ENCODE data around the gene KLHL30.

The KLHL30 gene

DNA sequence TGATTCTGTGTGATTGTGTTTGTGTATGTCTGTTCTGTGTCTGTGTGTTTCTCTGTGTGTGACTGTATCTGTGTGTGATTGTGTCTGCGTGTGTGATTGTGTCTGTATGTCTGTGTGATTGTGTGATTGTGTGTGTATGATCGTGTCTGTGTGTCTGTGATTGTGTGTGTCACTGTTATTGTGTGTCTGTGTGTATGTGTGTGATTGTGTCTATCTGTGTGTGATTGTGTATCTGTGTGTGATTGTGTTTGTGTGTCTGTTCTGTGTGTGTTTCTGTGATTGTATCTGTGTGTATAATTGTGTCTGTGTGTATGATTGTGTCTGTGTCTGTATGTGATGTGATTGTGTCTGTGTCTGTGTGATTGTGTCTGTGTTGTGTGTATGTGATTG is 11.7 kb upstream of the KLHL30 start (continued):
- TF ChIP-seq ISL1 (CRISPR knock-in tag; IDR thresholded peaks at IDR 0.05) (no peak), CSDC2 (CRISPR knock-in tag; IDR thresholded peaks at IDR 0.05) (no peak)

DNA sequence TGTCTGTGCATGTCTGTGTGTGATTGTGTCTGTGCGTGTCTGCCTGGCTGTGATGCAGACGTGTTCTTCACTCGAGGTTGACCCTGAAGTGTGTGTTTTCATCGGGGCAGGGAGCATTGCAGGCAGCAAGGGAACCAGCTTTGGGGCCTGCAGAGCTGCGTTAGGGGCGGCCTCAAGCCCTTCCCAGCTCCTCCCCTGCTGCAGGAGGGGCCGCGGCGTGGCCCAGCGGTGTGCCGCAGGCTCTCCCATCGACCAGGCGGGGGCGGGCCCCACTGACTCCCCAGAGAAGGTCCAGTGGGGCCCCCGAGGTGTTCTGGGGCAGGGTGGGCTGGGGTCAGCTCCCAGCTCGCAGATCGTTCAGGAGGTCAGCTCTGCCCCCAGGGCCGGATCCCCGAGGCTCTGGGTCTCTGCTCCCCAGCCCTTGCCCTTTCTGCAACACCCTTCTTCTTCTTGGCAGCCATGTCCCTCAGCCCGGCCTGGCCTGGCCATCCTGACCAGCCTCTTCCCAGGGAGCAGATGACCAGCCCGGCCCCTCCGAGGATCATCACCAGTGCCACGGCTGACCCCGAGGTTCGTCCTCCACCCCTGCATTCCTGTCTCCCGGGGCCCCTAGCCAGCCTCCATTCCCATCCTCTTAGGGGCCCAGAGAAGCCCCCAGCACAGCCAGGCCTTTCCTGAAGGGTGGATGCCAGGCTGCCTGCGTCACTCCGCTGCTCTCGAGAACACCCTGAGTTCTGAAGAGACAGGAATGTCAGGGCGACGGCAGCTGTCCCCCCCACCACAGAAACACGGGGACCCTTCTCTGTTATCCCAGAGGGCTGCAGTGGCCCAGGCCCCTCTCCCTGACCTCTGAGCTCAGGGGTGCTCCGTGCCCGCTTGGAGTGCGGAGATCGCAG is 11.1 kb upstream of the KLHL30 start:
- 0 out of 3 replicates have a peak, but pooled peaks have one; percentile 10 for ATAC-seq
- TF ChIP-seq CSDC2 (CRISPR knock-in tag; IDR thresholded peaks at IDR 0.05) (no peak), ESRRG (CRISPR knock-in tag; IDR thresholded peaks at IDR 0.05) (no peak), PPARA (CRISPR knock-in tag; IDR thresholded peaks at IDR 0.05; ENCODE audit: borderline replicate concordance) (no peak), POU6F1 (CRISPR knock-in tag; IDR thresholded peaks at IDR 0.05; ENCODE audit: borderline replicate concordance, low read depth) (no peak), ZNF70 (CRISPR knock-in tag; IDR thresholded peaks at IDR 0.05) (no peak), ZNF565 (CRISPR knock-in tag; conservative IDR thresholded peaks at IDR 0.05; ENCODE audit: low read depth) (no peak), TSHZ2 (CRISPR knock-in tag; IDR thresholded peaks at IDR 0.05) (no peak), SNAI2 (CRISPR knock-in tag; IDR thresholded peaks at IDR 0.05) (no peak), GLIS3 (CRISPR knock-in tag; IDR thresholded peaks at IDR 0.05) (no peak), RARB (CRISPR knock-in tag; IDR thresholded peaks at IDR 0.05) (no peak), TCF4 (CRISPR knock-in tag; IDR thresholded peaks at IDR 0.05; ENCODE audit: borderline replicate concordance) (no peak), ZFP3 (CRISPR knock-in tag; IDR thresholded peaks at IDR 0.05) (no peak), OSR1 (CRISPR knock-in tag; IDR thresholded peaks at IDR 0.05) (no peak), ZFP30 (CRISPR knock-in tag; IDR thresholded peaks at IDR 0.05) (no peak), BACH2 (CRISPR knock-in tag; IDR thresholded peaks at IDR 0.05; ENCODE audit: borderline replicate concordance) (no peak)
- TF ChIP-seq, protein P1, sequence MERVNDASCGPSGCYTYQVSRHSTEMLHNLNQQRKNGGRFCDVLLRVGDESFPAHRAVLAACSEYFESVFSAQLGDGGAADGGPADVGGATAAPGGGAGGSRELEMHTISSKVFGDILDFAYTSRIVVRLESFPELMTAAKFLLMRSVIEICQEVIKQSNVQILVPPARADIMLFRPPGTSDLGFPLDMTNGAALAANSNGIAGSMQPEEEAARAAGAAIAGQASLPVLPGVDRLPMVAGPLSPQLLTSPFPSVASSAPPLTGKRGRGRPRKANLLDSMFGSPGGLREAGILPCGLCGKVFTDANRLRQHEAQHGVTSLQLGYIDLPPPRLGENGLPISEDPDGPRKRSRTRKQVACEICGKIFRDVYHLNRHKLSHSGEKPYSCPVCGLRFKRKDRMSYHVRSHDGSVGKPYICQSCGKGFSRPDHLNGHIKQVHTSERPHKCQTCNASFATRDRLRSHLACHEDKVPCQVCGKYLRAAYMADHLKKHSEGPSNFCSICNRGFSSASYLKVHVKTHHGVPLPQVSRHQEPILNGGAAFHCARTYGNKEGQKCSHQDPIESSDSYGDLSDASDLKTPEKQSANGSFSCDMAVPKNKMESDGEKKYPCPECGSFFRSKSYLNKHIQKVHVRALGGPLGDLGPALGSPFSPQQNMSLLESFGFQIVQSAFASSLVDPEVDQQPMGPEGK (CRISPR knock-in tag; IDR thresholded peaks at IDR 0.05; ENCODE audit: borderline replicate concordance), result no peak

DNA sequence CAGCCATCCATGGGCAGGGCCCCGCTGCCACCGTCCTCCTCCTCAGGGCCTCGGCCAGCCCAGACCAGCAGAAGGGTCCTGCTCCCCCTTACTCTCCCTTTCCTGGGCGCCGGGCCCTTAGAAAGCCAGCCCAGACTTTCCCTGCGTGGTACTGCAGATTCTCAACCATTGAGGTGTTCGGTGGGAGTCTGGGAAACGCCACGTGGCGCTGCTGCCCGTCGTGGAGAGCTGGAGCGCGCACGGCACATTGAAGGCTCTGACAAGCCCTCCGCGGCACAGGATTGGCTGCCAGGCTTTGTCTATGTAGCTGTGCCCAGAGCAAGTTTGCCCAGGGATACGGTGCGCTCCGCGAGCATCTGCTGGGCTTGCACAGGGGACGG is 10.4 kb upstream of the KLHL30 start:
- TF ChIP-seq BACH2 (CRISPR knock-in tag; IDR thresholded peaks at IDR 0.05; ENCODE audit: borderline replicate concordance), result no peak
- no peak for ATAC-seq

DNA sequence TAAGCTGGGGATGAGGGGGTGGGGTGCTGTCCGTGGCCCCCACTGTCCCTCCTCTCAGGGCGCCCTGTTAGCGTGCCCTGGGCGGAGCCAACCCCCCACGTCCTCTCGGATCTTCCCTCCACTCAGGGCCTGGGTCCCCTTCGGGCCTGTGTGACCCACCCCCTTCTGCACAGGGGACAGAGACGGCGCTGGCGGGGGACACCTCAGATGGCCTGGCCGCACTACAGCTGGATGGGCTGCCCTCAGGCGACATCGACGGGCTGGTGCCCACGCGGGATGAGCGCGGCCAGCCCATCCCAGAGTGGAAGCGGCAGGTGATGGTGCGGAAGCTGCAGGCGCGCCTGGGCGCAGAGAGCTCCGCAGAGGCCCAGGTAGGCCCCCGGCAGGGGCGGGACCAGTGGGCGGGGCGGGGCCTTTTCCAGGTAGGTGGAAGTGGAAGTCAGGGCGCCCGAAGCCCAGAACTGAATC is 9.9 kb upstream of the KLHL30 start:
- no peak for ATAC-seq
- TF ChIP-seq ESRRG (CRISPR knock-in tag; IDR thresholded peaks at IDR 0.05), result no peak
- no peak for TF ChIP-seq ZFP3 (CRISPR knock-in tag; IDR thresholded peaks at IDR 0.05)
- TF ChIP-seq, protein P2, sequence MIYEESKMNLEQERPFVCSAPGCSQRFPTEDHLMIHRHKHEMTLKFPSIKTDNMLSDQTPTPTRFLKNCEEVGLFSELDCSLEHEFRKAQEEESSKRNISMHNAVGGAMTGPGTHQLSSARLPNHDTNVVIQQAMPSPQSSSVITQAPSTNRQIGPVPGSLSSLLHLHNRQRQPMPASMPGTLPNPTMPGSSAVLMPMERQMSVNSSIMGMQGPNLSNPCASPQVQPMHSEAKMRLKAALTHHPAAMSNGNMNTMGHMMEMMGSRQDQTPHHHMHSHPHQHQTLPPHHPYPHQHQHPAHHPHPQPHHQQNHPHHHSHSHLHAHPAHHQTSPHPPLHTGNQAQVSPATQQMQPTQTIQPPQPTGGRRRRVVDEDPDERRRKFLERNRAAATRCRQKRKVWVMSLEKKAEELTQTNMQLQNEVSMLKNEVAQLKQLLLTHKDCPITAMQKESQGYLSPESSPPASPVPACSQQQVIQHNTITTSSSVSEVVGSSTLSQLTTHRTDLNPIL (CRISPR knock-in tag; IDR thresholded peaks at IDR 0.05; ENCODE audit: low read depth), result no peak
- TF ChIP-seq TCF4 (CRISPR knock-in tag; IDR thresholded peaks at IDR 0.05; ENCODE audit: borderline replicate concordance), result no peak
- no peak for TF ChIP-seq GLIS3 (CRISPR knock-in tag; IDR thresholded peaks at IDR 0.05)
- no peak for TF ChIP-seq ZNF8 (CRISPR knock-in tag; IDR thresholded peaks at IDR 0.05)
- no peak for TF ChIP-seq OSR1 (CRISPR knock-in tag; IDR thresholded peaks at IDR 0.05)
- TF ChIP-seq TSHZ2 (CRISPR knock-in tag; IDR thresholded peaks at IDR 0.05), result no peak
- no peak for TF ChIP-seq ISL1 (CRISPR knock-in tag; IDR thresholded peaks at IDR 0.05)
- no peak for TF ChIP-seq ZNF70 (CRISPR knock-in tag; IDR thresholded peaks at IDR 0.05)

All from SK-N-SH treated with all-trans-retinoic acid at 6 μM for 48 hours (cell line).